HG03175 (cell line): ENCODE results near the gene XAF1.
"Not testable (repeated sequence)": the region's sequence is repeated elsewhere in the genome, so short reads cannot be mapped to it uniquely, and the experiment has no call there.

Source experiments
- ATAC-seq: cut with Tn5 transposase; IDR thresholded peaks from one replicate; pipeline ENCODE4 v1.9.1; 2021; ENCODE audit warnings: mild to moderate bottlenecking, moderate library complexity; ENCODE audit not compliant: unreplicated experiment

The XAF1 gene

GRCh38 chr17:6755731-6756184 is at the start of gene XAF1:
Gene XAF1 (plus strand): TSS chr17:6756046. CDS start chr17:6756079, 33 bp downstream.
- peak; percentile 72 for ATAC-seq

- ATAC-seq, result no peak
Measured at GRCh38 chr17:6706499-6706898, 49.3 kb upstream of the XAF1 start.

- ATAC-seq, result no peak
Measured at GRCh38 chr17:6706996-6707395, 48.9 kb upstream of the XAF1 start.

GRCh38 chr17:6708357-6708961 is 47.4 kb upstream of the XAF1 start:
- ATAC-seq, result no peak

- no peak for ATAC-seq
Measured at GRCh38 chr17:6710317-6710716, 45.5 kb upstream of the XAF1 start.

- no peak for ATAC-seq
Measured at GRCh38 chr17:6711081-6711674, 44.7 kb upstream of the XAF1 start.

GRCh38 chr17:6711681-6712057 is 44.2 kb upstream of the XAF1 start:
- no peak for ATAC-seq

GRCh38 chr17:6712058-6712853 is 43.6 kb upstream of the XAF1 start:
- ATAC-seq, result no peak

GRCh38 chr17:6712854-6713129 is 43.1 kb upstream of the XAF1 start:
- no peak for ATAC-seq

- ATAC-seq, result no peak
Measured at GRCh38 chr17:6713130-6713917, 42.5 kb upstream of the XAF1 start, which contains the start of gene SLC13A5. Gene SLC13A5 (minus strand): TSS chr17:6713369. CDS start chr17:6713333, 36 bp downstream.

GRCh38 chr17:6713918-6714271 is 42.0 kb upstream of the XAF1 start:
- ATAC-seq, result no peak

- no peak for ATAC-seq
Measured at GRCh38 chr17:6714315-6714874, 41.5 kb upstream of the XAF1 start.

- no peak for ATAC-seq
Measured at GRCh38 chr17:6716736-6717135, 39.1 kb upstream of the XAF1 start.

GRCh38 chr17:6721744-6722143 is 34.1 kb upstream of the XAF1 start:
- ATAC-seq, result no peak

- ATAC-seq, result no peak
Measured at GRCh38 chr17:6724009-6724408, 31.8 kb upstream of the XAF1 start.

GRCh38 chr17:6729531-6729930 is 26.3 kb upstream of the XAF1 start:
- ATAC-seq, result no peak

GRCh38 chr17:6746665-6747064 is 9.2 kb upstream of the XAF1 start:
- not testable (repeated sequence) for ATAC-seq

GRCh38 chr17:6748617-6749016 is 7.2 kb upstream of the XAF1 start:
- no peak for ATAC-seq

GRCh38 chr17:6749519-6749918 is 6.3 kb upstream of the XAF1 start:
- no peak for ATAC-seq

- ATAC-seq, result no peak
Measured at GRCh38 chr17:6752068-6752909, 3.6 kb upstream of the XAF1 start.
